Measurements from ENCODE around the gene NCBP2L.

DNA sequence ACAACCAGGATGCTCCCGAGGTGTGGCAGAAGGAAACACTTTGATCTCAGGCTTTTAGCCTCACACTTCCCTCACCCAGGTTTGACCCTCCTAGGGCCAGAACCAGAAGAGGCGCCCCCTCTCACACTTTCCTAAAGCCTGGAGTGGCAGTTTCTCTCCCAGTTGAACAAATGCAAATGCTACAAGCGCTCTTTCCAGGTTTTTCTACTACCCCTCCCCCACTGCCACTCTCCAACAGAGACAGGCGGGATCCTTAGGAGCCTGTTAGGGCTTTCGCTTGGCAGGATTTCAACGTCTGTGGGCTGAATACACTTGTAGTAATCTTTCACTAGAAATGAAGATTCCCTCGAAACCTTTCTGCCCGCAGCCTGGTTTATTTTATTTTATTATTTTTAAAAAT lies 4.3 kb upstream of the NCBP2L start:
- TF ChIP-seq CTCF (IDR thresholded peaks at IDR 0.05) (no peak), POLR2A (IDR thresholded peaks at IDR 0.05) (no peak)

Data from adrenal gland (tissue), 5 donors.